Measurements from ENCODE around the gene ROPN1B.
A peak's percentile ranks its signal among the peaks of the same experiment; 100 is the strongest.
"Not testable (repeated sequence)": the region's sequence is repeated elsewhere in the genome, so short reads cannot be mapped to it uniquely, and the experiment has no call there.

The ROPN1B gene

DNA sequence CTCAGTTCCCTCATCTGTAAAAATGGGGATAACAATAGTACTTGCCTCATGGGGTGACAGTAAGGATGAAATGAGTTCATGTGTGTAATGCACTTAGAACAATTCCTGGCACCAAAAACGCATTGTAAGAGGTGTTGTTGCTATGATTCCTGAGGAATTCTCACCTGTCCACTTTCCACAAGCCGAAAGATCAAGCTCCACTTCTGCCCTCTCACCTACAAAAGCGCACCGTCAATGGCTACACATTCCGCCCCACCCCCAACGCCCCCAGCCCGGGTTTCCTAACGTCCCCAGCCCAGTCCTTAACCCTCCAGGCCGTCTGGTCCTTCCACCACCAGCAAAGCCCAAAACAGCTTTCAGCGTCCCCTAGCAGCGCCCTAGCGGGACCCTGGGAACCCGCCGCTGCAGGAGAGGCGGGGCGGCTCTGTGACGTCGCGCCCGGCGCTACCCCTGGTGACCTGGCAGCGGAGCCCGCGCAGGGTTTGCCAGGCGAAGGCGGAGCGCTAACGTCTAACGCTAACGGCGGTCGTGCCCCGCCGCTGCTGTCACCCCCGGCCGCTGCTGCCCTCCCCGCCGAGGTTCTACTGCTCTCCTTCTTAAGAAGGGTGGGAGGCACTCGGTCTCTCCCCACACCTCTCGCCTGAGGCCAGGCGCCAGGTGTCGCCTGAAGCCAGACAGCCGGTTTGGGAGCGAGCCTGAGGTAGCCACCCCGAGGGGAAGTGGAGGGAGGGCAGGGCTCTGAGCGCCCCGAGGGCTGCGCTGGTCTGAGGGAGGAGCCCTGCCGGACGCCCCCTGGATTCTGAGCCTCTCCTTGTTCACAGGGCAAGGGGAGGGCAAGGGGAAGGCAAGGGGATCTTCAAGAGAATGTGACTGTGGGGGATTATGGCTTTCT is at the start of gene ROPN1B:
Gene ROPN1B (plus strand): TSS at position 478 of the 892 bp plus-strand sequence. CDS start 2,877 bp downstream, outside the sequence.
- DNase-seq (ENCODE audit: low read depth in 2 of 2, low spot score in 1 of 2), result not testable (repeated sequence)

DNA sequence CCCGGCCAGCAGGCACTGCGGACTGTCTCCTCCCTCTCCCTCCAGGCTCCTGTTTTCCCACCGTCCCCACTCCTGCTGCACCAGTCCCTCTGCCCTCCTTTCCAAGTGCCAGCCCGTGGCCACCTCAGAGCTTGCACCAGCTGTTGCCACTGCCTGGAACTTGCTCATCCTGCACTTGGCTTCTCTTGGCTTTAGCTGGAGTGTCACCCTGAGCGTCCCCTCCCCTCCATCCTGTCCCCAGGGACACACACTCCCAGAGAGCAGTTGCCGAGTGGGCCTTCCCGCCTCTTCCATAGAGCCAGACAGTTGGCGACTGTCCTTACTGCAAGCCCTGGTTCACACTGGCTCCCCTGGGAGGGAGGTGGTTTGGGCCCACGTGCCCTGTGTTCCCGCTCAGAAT is 48.8 kb upstream of the ROPN1B start:
- DNase-seq (ENCODE audit: low read depth in 2 of 2, low spot score in 1 of 2), result not testable (repeated sequence)

DNA sequence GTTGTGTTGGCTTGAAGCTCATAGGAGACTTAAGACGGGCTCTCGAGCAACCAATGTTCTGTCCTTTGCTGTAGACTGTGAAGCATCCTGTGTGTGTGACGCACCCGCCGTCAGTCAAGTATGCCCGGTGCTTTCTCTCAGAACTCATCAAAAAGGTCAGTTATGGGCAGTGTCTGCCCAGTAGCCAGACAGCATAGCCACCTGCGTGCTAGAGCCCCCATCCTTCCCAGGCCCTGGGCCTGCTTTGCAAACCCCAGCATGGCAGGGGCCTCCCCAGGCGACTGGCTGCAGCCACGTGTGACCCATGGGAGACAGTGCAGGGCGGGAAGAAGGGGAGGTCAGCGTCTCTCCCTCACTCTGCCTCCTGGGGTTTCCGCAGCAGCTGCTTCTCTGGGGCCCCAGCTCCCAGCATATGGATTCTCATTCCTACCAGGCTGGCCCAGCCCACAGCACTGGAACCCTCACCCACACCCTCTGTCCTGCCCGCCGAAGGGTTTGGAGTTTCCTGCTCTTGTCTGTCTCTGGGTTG is 48.2 kb upstream of the ROPN1B start:
- DNase-seq (ENCODE audit: low read depth in 2 of 2, low spot score in 1 of 2), result not testable (repeated sequence)

DNA sequence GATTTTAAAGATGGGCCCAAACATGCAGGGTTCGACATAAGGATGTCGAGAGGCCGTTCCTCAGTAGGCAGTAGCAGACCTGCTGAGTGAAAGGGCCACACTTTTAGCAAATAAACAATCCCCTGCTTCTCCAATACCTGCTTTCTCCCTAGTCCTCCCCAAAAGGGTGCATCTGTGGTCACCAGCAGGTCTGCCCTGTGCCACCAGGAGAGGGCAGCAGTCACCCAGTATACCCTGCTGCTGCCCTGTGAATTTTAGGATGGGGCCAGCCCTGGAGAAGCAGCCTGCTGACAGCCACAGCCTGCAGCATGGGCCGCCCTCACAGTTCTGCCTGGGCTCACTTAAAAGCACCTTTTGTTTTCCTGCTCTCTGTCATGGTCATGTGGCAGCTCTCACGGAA is 47.3 kb upstream of the ROPN1B start:
- peak in 1 of 2 donors; percentile 2 for DNase-seq (ENCODE audit: low read depth in 2 of 2, low spot score in 1 of 2)

DNA sequence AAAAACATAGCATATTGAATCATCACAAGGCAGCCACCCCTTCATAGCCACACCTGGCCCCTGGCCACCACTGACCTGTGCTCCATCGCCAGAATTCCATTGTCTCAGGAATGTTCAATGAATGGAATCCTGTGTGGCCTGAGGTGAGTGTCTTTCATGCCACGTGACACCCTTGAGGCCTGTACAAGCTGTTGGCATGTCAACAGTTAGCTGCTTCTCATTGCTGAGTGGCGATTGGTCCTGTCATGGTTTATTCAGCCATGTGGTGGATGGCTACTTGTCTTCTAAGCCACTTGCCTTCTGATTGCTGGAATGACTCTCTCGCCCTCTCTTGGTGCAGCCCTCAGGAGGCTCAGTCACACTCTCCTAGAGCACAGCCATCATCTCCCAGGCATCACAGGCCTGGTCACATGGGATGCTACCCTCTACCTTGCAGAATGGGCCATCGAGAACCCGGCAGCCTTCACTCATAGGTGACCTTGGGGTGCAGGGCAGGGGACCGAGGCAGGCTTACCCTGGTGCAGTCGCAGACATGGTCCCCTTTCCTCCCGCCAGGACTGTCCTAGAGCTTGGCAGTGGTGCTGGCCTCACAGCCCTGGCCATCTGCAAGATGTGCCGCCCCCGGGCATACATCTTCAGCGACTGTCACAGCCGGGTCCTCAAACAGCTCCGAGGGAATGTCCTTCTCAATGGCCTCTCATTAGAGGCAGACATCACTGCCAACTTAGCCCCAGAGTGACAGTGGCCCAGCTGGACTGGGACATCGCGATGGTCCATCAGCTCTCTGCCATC is 45.5 kb upstream of the ROPN1B start:
- DNase-seq (ENCODE audit: low read depth in 2 of 2, low spot score in 1 of 2), result not testable (repeated sequence)

DNA sequence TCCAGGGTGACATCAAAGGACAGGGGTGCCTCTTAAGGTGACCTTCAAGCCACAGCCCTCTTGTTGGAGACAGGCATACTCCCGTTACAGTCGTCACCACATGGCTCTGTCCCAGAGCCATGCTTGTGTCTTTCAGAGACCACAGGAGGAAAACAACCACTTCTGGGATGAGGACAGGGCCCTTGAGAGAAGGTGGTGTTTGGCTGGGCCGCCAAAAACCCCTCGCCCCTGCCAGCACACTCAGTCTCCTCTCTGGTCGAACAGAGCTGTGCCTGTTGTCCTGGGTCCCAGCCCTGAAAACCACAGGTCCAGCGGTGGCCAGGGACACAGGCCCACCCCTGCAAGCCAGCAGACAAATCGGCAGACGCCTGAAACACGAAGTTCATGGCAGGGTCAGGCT is 44.7 kb upstream of the ROPN1B start:
- DNase-seq (ENCODE audit: low read depth in 2 of 2, low spot score in 1 of 2), result not testable (repeated sequence)

DNA sequence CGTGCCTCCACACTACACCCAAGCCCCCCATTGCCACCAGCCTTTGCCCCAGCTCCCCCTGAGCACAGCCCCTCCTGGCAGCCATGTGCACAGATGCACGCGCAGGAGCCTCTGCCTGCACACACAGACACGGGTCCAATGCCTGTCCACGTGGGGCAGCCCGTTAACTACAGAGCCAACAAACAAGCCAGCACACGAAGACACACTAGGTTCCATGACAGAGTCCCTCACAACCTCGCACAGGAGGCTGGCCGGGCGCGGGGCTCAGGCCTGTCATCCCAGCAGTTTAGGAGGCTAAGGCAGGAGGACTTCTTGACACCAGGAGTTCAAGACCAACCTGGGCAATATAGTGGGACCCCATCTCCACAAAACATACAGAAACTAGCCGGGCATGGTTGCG is 43.3 kb upstream of the ROPN1B start:
- not testable (repeated sequence) for DNase-seq (ENCODE audit: low read depth in 2 of 2, low spot score in 1 of 2)

DNA sequence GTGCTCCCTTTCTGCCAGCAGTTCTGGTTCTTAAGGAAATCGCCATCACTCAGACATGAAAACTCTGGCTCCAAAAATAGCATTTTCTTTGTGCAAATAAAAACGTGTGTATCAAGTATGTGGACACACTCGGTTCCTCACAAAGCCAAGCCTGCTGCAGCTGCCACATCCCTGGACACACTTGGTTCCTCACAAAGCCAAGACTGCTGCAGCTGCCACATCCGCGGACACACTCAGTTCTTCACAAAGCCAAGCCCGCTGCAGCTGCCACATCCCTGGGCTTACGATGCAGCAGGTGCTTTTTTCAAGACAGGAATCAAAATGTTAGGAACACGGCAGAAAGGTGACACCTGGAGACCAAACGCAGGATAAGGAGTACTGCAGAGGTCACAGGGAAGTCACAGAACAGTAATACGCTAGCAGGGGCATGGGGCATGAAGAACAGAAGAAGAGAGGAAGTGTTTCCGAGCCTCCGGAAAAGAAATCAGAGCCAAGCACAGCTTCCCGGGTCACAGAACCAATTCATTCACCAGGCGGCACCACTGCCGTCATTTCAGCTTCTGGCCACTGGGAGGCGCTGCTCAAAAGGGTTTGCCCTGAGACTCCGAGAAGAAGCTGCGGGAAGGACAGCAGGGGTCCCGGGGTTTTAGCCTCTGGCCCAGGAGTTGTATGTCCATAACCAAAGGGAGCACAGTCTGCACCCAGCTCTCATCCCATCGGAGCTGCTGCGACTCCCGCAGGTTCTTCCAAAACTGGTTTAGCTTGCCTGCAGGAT is 40.0 kb upstream of the ROPN1B start:
- DNase-seq (ENCODE audit: low read depth in 2 of 2, low spot score in 1 of 2), result peak; percentile 10 to 52

DNA sequence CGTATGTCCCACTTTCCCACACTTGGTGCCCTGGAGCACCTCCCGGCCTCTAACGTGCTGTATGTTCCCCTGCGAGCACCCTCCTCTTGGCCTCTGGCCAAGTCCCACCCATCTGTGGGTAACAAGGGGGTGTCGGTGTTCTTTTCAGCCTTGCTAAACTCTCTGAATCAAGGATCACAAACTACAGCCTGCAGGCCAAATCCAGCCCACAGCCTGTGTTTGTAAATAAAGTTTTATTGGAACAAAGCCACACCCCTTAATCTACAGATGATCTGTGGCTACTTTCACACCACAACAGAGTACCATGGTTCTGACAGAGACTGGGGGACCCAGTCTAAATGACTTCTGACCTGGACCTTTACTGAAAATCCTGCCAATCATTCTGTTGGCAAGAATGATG is 39.2 kb upstream of the ROPN1B start:
- not testable (repeated sequence) for DNase-seq (ENCODE audit: low read depth in 2 of 2, low spot score in 1 of 2)

DNA sequence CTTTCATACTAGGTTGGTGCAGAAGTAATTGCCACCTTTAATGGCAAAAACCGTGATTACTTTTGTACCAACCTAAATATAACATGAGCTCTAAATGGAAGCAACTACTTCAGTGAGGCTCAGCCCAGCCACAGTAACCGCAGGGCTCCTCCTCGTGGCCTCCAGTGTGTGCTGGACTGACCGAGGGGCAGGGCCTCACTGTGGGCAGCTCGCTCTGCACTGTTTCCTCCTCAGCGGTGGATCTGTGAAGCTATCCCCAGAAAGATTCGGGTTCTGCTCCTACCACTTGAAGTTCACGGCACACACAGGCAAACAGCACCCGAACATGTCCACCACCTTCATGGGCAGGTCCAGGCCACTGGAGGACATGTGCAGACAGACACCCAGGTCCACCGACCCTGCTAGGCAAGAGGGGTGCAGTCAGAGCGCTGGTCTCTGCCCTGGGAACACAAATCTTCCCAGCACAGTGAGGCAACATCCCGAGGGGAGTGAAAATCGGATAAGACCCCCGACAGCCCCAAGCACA is 37.6 kb upstream of the ROPN1B start:
- DNase-seq (ENCODE audit: low read depth in 2 of 2, low spot score in 1 of 2), result not testable (repeated sequence)

DNA sequence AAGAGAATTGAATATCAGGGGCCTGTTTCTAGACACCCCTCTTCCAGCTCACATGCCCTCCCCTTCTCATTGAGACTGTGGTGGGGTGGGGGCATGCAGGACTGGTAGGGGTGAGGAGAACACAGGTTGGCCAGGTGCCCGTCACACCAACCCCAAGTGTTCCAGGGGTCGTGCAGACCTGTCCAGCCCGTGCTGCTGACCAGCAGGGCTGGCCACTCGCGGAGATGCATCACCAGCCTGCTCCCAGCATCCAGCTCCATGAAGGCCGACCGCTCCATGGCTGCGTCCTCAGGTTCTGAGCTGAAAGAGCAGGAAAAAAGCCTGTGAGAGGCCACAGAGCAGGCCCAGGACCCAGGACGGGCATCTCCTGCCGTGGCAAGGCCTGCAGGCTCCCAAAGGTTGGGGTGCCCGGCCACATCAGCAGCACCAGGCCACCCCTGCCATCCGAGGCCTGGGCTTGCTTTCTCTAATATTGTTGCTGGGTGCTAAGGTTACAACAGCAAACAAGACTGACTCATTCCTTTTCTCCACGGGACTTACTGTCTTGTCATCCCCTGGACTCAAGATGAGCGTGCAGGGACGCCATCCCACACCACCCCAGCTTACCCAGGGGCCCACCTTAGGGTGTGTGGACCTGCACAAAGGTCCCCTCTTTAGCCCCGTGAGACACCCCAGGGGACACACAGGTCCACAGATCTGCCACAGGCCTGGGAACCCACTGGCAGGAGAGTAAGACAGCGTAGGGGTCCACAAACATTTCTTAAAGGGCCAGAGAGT is 35.4 kb upstream of the ROPN1B start:
- not testable (repeated sequence) for DNase-seq (ENCODE audit: low read depth in 2 of 2, low spot score in 1 of 2)

DNA sequence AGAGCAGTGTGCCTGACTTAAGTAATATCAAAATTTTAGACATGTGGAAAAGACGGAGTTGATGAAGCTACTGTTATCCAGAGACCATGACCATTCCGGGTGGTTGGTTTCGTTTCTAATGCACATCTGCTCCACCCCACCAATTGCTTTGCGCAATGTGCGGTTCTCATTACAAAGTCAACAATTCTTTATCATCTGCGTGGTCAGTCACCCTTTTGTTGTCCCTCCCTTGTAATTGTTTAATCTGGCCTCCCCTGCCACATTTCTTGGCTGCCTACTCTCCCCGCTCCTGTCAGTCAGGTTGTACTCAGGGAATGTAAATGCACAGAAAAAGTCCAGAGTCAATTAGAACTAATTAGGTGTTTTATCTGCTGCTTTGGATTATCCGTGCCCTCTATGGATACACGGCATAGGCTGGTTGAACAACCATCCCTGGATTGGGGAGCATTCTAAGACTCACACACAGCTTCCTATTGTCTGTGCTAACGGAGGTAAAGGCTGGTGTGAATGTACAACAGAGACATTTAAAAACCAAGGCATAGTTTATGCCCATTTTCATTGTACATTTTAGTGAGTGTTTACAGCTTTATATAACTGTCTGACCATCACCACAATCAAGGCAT is 33.6 kb upstream of the ROPN1B start:
- not testable (repeated sequence) for DNase-seq (ENCODE audit: low read depth in 2 of 2, low spot score in 1 of 2)

DNA sequence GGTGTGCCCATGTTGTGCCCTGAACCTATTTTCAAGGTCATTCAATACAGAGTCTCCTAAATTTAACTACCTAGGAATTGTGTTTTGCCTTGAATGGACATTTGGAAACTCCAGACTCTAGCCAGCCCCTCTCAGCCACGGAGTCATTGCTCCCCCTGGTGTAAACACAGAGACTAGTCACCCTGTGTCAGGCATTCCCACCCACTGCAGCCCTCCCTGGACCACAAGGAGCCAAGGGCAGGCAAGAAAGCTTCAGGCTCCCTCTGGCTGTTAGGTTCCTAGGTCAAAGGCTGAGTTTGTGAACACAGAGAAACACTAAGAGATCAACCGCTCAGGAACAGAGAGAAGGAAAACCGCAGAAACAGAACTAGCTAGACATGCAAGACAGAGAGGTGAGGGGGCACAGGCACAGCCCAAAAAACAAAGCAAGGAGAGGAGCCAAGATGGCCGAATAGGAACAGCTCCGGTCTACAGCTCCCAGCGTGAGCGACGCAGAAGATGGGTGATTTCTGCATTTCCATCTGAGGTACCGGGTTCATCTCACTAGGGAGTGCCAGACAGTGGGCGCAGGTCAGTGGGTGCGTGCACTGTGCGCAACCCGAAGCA is 32.7 kb upstream of the ROPN1B start:
- DNase-seq (ENCODE audit: low read depth in 2 of 2, low spot score in 1 of 2), result not testable (repeated sequence)

DNA sequence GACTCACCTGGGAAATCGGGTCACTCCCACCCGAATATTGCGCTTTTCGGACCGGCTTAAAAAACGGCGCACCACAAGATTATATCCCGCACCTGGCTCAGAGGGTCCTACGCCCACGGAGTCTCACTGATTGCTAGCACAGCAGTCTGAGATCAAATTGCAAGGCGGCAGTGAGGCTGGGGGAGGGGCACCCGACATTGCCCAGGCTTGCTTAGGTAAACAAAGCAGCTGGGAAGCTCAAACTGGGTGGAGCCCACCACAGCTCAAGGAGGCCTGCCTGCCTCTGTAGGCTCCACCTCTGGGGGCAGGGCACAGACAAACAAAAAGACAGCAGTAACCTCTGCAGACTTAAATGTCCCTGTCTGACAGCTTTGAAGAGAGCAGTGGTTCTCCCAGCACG is 32.1 kb upstream of the ROPN1B start:
- not testable (repeated sequence) for DNase-seq (ENCODE audit: low read depth in 2 of 2, low spot score in 1 of 2)

DNA sequence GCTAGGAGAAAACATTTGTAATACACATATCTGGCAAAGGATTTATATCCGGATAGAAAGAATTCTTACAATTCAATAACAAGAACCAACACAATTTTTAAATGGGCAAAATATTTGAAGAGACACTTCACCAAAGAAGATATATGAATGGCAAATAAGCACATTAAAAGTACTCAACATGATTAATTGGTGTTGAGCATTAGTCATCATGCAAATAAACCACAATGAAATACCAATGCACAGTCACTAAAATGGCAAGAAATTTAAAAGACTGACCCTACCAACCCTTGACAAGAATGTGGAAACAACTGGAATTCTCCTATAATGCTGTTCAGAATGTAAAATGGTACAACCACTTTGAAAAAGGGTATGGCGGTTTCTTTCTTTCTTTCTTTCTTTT is 21.2 kb upstream of the ROPN1B start:
- DNase-seq (ENCODE audit: low read depth in 2 of 2, low spot score in 1 of 2), result not testable (repeated sequence)

DNA sequence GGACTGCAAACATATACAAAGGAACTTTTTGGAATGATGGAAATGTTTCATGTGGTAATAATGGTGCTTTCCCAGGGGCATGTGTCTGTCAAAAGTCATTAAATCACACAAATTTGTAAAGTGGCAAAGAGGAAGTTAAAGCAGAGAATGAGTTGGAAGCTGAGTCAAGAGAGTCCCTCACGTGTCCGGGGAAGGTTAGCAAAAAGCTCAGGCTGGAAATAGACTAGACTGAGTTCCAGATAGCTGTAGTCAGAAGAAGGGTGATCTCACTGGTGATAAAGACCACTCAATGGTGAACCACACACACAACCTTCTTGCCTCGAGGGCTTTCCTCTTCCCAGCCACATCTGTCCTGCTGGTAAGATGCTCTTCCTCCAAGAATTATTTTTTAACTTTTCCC is 20.1 kb upstream of the ROPN1B start:
- not testable (repeated sequence) for DNase-seq (ENCODE audit: low read depth in 2 of 2, low spot score in 1 of 2)

DNA sequence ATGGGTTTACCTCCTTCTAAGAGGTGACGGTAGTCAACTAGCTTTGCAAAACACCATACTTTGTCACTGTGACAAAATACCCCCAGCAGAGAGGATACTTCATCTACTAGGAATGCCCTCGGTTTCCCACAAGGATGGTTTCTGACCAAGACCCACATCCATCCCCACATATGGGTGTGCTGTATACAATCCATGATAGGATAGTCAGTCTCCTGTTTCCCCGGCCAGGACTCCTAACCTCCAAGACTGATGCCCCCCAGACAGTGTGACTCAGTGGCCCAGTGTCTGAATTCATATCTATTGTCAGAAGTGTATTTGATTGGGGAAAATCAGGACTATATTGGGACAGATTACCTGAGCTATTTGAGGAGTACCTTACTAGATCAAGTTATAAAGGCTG is 17.8 kb upstream of the ROPN1B start:
- DNase-seq (ENCODE audit: low read depth in 2 of 2, low spot score in 1 of 2), result not testable (repeated sequence)

DNA sequence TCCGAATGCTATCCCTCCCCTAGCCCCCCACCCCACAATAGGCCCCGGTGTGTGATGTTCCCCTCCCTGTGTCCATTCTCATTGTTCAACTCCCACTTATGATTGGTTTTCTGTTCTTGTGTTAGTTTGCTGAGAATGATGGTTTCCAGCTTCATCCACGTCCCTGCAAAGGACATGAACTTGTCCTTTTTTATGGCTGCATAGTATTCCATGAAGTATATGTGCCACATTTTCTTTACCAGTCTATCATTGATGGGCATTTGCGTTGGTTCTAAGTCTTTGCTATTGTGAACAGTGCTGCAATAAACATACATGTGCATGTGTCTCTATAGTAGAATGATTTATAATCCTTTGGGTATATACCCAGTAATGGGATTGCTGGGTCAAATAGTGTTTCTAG is 12.0 kb upstream of the ROPN1B start:
- DNase-seq (ENCODE audit: low read depth in 2 of 2, low spot score in 1 of 2), result not testable (repeated sequence)
